Amygdala (tissue), 56 donors: ENCODE results near the gene ERGIC3.
"Not testable (repeated sequence)": the region's sequence is repeated elsewhere in the genome, so short reads cannot be mapped to it uniquely, and the experiment has no call there.

Experiments
- DNase-seq, 56 donors: peaks; one replicate each; lab custom pipeline; 2025; lab: John Stamatoyannopoulos, UW

ERGIC3 gene

GRCh38 chr20:35517125-35517524 is 24.8 kb upstream of the ERGIC3 start:
- DNase-seq = no peak

- DNase-seq = not testable (repeated sequence)
Observed at GRCh38 chr20:35517767-35518166, 24.1 kb upstream of the ERGIC3 start.

- no peak for DNase-seq
Observed at GRCh38 chr20:35518955-35519354, 22.9 kb upstream of the ERGIC3 start.

GRCh38 chr20:35523298-35523888 is 18.5 kb upstream of the ERGIC3 start:
- DNase-seq = no peak

- no peak for DNase-seq
Observed at GRCh38 chr20:35525639-35526038, 16.2 kb upstream of the ERGIC3 start.

GRCh38 chr20:35527122-35527769 is 14.6 kb upstream of the ERGIC3 start:
- no peak for DNase-seq

GRCh38 chr20:35529552-35529951 is 12.3 kb upstream of the ERGIC3 start, which contains the start of gene C20orf173:
Gene C20orf173 (minus strand): TSS chr20:35529652. CDS start chr20:35529373, 279 bp downstream.
- no peak for DNase-seq

- peak in 1 of 56 donors; percentile 4 for DNase-seq
Observed at GRCh38 chr20:35539756-35540212, 2.1 kb upstream of the ERGIC3 start.

GRCh38 chr20:35541118-35541782 is 628 bp upstream of the ERGIC3 start:
- DNase-seq = no peak

GRCh38 chr20:35542990-35543389 is 1.1 kb downstream of the ERGIC3 start:
- no peak for DNase-seq

GRCh38 chr20:35544436-35544835 is 2.6 kb downstream of the ERGIC3 start:
- DNase-seq = no peak

GRCh38 chr20:35544941-35545340 is 3.1 kb downstream of the ERGIC3 start:
- DNase-seq = not testable (repeated sequence)

GRCh38 chr20:35546127-35546526 is 4.2 kb downstream of the ERGIC3 start:
- DNase-seq = no peak

- DNase-seq = no peak
Observed at GRCh38 chr20:35547329-35547728, 5.5 kb downstream of the ERGIC3 start.

GRCh38 chr20:35551503-35551902 is 9.6 kb downstream of the ERGIC3 start:
- no peak for DNase-seq

GRCh38 chr20:35552914-35553313 is 11.0 kb downstream of the ERGIC3 start:
- no peak for DNase-seq

- peak in 1 of 56 donors; percentile 2 for DNase-seq
Observed at GRCh38 chr20:35555461-35555860, 13.6 kb downstream of the ERGIC3 start.

GRCh38 chr20:35555951-35556645 is 14.2 kb downstream of the ERGIC3 start:
- no peak for DNase-seq

GRCh38 chr20:35556871-35557270 is 15.0 kb downstream of the ERGIC3 start:
- DNase-seq = no peak

GRCh38 chr20:35558451-35558850 is 16.6 kb downstream of the ERGIC3 start:
- DNase-seq = no peak

- no peak for DNase-seq
Observed at GRCh38 chr20:35559042-35559693, 17.3 kb downstream of the ERGIC3 start.
